AG09309 (cell line): Measurements from ENCODE around the gene FBXO39.

Source experiments
- DNase-seq: peaks from one replicate; pipeline ENCODE4 v3.0.0-alpha.2; 2010; ENCODE audit warnings: low read depth
- H3K4me3 ChIP-seq: 2 replicates; pipeline ENCODE4 v1.5.1; 2011; ENCODE audit warnings: mild to moderate bottlenecking, low read depth, low read length, moderate library complexity; ENCODE audit not compliant: control insufficient read depth
- CTCF ChIP-seq: IDR thresholded peaks from 2 replicates; pipeline ENCODE4 v1.5.1; 2011; ENCODE audit warnings: mild to moderate bottlenecking, low read depth, low read length, inconsistent platforms; ENCODE audit not compliant: insufficient read depth, control insufficient read depth; ENCODE audit errors: missing control alignments

Gene FBXO39

DNA sequence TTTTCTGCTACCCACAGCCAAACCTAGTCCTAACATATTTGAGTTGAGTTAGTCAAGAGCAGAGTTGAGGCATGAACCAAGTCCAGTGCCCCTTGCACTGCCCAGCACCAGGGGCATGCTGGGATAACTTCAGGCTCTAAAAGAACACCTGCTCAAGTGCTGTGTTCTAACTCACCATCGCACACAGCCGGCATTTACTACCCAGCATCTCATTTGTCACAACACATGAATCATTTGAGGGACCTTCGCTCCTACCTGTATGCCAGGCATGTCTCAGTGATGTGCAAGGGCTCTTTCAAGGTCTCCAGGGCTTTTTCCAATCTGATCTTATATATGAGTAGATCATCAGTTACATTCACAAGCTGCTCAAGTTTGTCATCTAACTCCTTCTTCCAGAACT, 42.9 kb downstream of the FBXO39 start:
- no peak for TF ChIP-seq CTCF
- H3K4me3 ChIP-seq: no peak overlapping the region
- DNase-seq: no peak

- no peak for DNase-seq
- H3K4me3 ChIP-seq: no peak overlapping the region
- TF ChIP-seq CTCF: no peak
Observed at GRCh38 chr17:6823011-6823442, 47.0 kb downstream of the FBXO39 start.

DNA sequence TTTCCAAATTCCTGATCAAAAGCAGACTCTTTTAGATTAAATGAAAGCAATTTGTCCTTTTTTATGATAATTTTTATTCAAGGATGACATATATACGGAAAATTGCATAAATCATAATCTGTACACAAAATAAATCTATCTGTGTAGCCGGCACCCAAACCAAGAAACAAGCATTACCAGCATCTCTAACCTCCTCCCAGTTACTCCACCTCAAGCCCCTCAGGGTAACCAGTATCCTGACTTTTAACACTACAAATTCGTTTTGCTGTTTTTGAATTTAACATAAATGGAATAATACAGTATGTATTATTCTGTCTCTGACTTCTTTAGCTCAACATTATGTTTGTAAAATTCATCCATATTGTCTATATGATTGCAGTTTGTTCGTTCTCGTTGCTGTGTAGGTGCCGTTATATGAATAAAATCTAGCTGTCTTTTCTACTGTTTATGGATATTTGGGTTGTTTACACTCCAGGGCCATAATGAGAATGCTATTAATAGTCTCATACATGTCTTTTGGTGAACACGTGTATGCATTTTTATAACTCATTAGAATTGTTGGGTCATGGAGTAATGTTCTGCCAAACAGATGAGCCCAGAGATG, 54.5 kb downstream of the FBXO39 start:
- no peak overlapping the region for H3K4me3 ChIP-seq
- DNase-seq: no peak
- TF ChIP-seq CTCF: no peak

DNA sequence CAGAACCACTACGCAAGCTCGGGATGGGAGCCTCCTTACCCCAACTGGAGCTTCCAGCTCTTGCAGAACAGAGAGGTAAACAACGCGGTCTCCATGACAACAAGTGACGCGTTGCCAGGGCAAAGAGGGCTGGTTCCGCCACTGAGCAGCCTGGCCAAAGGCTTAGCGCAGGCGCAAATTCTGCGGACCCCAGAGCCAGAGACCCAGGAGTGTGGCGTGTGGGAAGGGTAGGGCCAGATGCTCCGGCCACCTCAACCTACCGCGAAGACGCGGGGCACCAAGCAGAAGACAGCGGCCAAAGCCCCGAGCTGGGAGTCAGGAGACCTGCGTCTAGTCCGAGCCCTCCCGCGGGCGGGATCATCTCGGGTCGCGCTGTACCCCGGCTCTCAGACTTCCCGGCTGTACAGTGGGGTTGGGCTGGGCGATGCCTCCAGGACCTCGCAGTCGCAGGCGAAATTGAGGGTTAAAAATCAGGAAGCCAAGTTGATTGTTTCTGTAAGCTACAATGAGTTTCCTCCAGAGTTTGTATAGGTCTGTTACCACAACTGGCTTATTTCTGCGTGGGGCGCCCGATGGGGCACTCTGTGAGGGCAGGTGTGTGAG, 55.7 kb downstream of the FBXO39 start, which contains the start of gene TEKT1:
Gene TEKT1, minus strand, starts transcription at position 69 of the 603 bp plus-strand sequence. CDS start 1,353 bp downstream, outside the sequence.
- DNase-seq: no peak
- H3K4me3 ChIP-seq: no peak within 1 kb of the TSS
- no peak for TF ChIP-seq CTCF
